HL-60 (cell line): ENCODE data around the gene PHETA2.

Experiments
- DNase-seq, 2 experiments: peaks; one replicate each; pipeline ENCODE4 v3.0.0-alpha.2; 2010 to 2020; ENCODE audit warnings: low read depth in 1 of 2, low spot score in 1 of 2
- H3K27ac ChIP-seq: fragments of 250-450 bp; sonication (Bioruptor Pico); replicated peaks from 2 replicates; pipeline ENCODE4 v1.5.1; 2020; ENCODE audit warnings: mild to moderate bottlenecking, moderate library complexity
- H3K27me3 ChIP-seq: fragments of 250-450 bp; sonication (Bioruptor Pico); 2 replicates; pipeline ENCODE4 v1.5.1; 2021; ENCODE audit warnings: mild to moderate bottlenecking, moderate library complexity; ENCODE audit not compliant: insufficient read depth, poor library complexity, severe bottlenecking
- H3K4me3 ChIP-seq: replicated peaks from 2 replicates; pipeline ENCODE4 v1.5.1; 2011; ENCODE audit warnings: mild to moderate bottlenecking, control low read depth, low read length; ENCODE audit not compliant: insufficient read depth
- CTCF ChIP-seq: IDR thresholded peaks from one replicate; pipeline ENCODE4 v1.5.1; 2011; ENCODE audit warnings: low read length, control low read depth, inconsistent platforms; ENCODE audit not compliant: insufficient read depth
- GABPA ChIP-seq: IDR thresholded peaks from 2 replicates; pipeline ENCODE4 v1.6.1; 2012; ENCODE audit warnings: low read depth
- POLR2AphosphoS5 ChIP-seq: IDR thresholded peaks from 2 replicates; pipeline ENCODE4 v1.6.1; 2012; ENCODE audit warnings: low read depth
- REST ChIP-seq: IDR thresholded peaks from 2 replicates; pipeline ENCODE4 v1.6.1; 2012; ENCODE audit warnings: low read depth; ENCODE audit not compliant: insufficient replicate concordance
- SPI1 ChIP-seq: IDR thresholded peaks from 2 replicates; pipeline ENCODE4 v1.6.1; 2012; ENCODE audit warnings: low read depth, mild to moderate bottlenecking, borderline replicate concordance

The PHETA2 gene

GRCh38 chr22:42033263-42034181, 40.5 kb upstream of the PHETA2 start:
- no peak for DNase-seq
- no peak overlapping the region for H3K27ac ChIP-seq
- TF ChIP-seq GABPA (no peak), REST (no peak), POLR2AphosphoS5 (no peak), SPI1 (no peak), CTCF (no peak)
- no peak overlapping the region for H3K4me3 ChIP-seq
- H3K27me3 ChIP-seq: no peaks in the 10 kb centered on the region

GRCh38 chr22:42035256-42035655, 38.8 kb upstream of the PHETA2 start:
- no peak for TF ChIP-seq REST
- Histone ChIP-seq H3K4me3 (no peak overlapping the region), H3K27me3 (no peaks in the 10 kb centered on the region), H3K27ac (no peak overlapping the region)
- no peak for DNase-seq

GRCh38 chr22:42039271-42039670, 34.8 kb upstream of the PHETA2 start:
- Histone ChIP-seq H3K27me3 (no peaks in the 10 kb centered on the region), H3K4me3 (no peak overlapping the region), H3K27ac (no peak overlapping the region)
- TF ChIP-seq REST: no peak
- TF ChIP-seq SPI1: no peak
- no peak for TF ChIP-seq POLR2AphosphoS5
- TF ChIP-seq GABPA: no peak
- no peak for TF ChIP-seq CTCF
- no peak for DNase-seq
